SU-DHL-6 (cell line): ENCODE measurements around the gene PINLYP.

Experiments used
- H2AFZ ChIP-seq: fragments of 200-600 bp; sonication (generic); 2 replicates; pipeline ENCODE4 v1.6.1; 2014; ENCODE audit warnings: low read depth, mild to moderate bottlenecking, moderate library complexity, mixed read lengths, antibody characterized with exemption, low read length; ENCODE audit not compliant: severe bottlenecking
- H3F3A ChIP-seq: fragments of 200-600 bp; shearing (Covaris generic); 2 replicates; pipeline ENCODE4 v1.6.0; 2016; ENCODE audit warnings: antibody characterized with exemption, mild to moderate bottlenecking; ENCODE audit not compliant: insufficient read depth
- H3K27ac ChIP-seq: fragments of 200-600 bp; sonication (generic); 2 replicates; pipeline ENCODE4 v1.5.1; 2016; ENCODE audit warnings: low read depth, mild to moderate bottlenecking, low read length, moderate library complexity, mixed read lengths
- H3K27me3 ChIP-seq: fragments of 200-600 bp; sonication (generic), shearing (Covaris generic); 2 replicates; pipeline ENCODE4 v1.6.0; 2014; ENCODE audit warnings: mild to moderate bottlenecking, low read length
- H3K36me3 ChIP-seq: fragments of 200-600 bp; sonication (generic); 2 replicates; pipeline ENCODE4 v1.6.1; 2014; ENCODE audit warnings: mild to moderate bottlenecking, low read length, mixed read lengths
- H3K4me2 ChIP-seq: fragments of 300-600, 200-600 bp; shearing (Covaris generic), sonication (generic); 2 replicates; pipeline ENCODE4 v1.6.0; 2014; ENCODE audit warnings: low read length, low read depth, mild to moderate bottlenecking; ENCODE audit not compliant: poor library complexity, severe bottlenecking
- H3K4me3 ChIP-seq: fragments of 200-600 bp; sonication (generic); 2 replicates; pipeline ENCODE4 v1.5.1; 2014; ENCODE audit warnings: antibody characterized with exemption, low read length, mild to moderate bottlenecking, mixed read lengths; ENCODE audit not compliant: insufficient read depth, poor library complexity, severe bottlenecking
- H3K79me2 ChIP-seq: fragments of 200-600 bp; sonication (generic); 2 replicates; pipeline ENCODE4 v1.6.1; 2014; ENCODE audit warnings: mild to moderate bottlenecking, low read length, moderate library complexity; ENCODE audit not compliant: insufficient read depth
- H3K9ac ChIP-seq: fragments of 200-600 bp; sonication (generic); 2 replicates; pipeline ENCODE4 v1.7.0; 2014; ENCODE audit warnings: mild to moderate bottlenecking, low read length
- H3K9me2 ChIP-seq: fragments of 200-600 bp; sonication (generic); replicated peaks from 2 replicates; pipeline ENCODE4 v1.6.1; 2014; ENCODE audit warnings: low read length; ENCODE audit not compliant: insufficient read depth
- H3K9me3 ChIP-seq: fragments of 200-600 bp; sonication (generic); 2 replicates; pipeline ENCODE4 v1.6.1; 2014; ENCODE audit warnings: low read length, mixed read lengths; ENCODE audit not compliant: insufficient read depth
- H4K20me1 ChIP-seq: fragments of 200-600 bp; sonication (generic); 2 replicates; pipeline ENCODE4 v1.6.1; 2014; ENCODE audit warnings: low read depth, mild to moderate bottlenecking, antibody characterized with exemption, low read length, moderate library complexity, mixed read lengths
- EZH2phosphoT487 ChIP-seq: fragments of 200-600 bp; sonication (generic), shearing (Covaris generic); conservative IDR thresholded peaks from 2 replicates; pipeline ENCODE4 v1.6.1; 2018; ENCODE audit warnings: mild to moderate bottlenecking, antibody characterized with exemption, low read length, moderate library complexity, mixed read lengths
- TF ChIP-seq, protein P1 (sequence below): fragments of 200-600 bp; sonication (generic); IDR thresholded peaks from one replicate; pipeline ENCODE4 v1.5.1; 2017; ENCODE audit warnings: antibody characterized with exemption, mild to moderate bottlenecking, low read length, moderate library complexity; ENCODE audit not compliant: insufficient read depth, poor library complexity, severe bottlenecking

The PINLYP gene

DNA sequence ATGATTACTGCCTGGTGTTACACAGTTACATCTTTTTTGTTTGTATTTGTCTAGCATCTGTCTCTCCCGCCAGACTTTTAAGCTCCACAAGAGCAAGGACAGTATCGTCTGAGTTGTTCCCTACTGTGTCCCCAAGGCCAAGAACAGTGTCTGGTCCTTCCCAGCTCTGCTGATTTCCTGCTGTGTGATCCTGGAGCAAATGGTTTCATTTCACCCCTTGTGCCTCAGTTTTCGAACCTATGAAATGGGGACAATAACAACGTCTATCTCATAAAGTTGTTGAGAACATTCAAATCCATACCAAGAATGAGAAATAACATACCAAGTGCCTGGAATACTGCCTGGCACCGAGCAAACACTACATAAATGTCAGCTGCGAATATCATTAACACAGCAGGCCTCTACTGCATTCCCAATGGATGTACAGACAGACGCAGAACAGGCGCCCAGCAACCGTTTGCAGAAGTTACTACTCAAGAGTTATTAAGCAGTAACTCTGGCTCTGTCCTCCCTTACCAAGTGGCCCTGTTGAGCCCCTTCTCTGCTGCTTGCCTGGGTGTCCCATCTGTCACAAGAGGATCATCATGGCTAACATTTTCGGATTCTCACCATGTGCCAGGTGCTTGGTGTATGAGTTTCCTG is 11.7 kb upstream of the PINLYP start:
- Histone ChIP-seq H3F3A (peaks cover 9% of the 10 kb centered on the region; the same call in 1 of the 2 replicates), H3K4me3 (no peak overlapping the region), H3K79me2 (peaks cover 7% of the 10 kb centered on the region; the same call in 1 of the 2 replicates), H3K9me3 (no peaks in the 10 kb centered on the region), H3K27me3 (no peaks in the 10 kb centered on the region), H3K4me2 (no peak overlapping the region), H2AFZ (no peak overlapping the region), H3K27ac (peak overlapping the region; percentile 56), H3K9me2 (no peaks in the 10 kb centered on the region), H3K9ac (no peak overlapping the region), H3K36me3 (no peaks in the 10 kb centered on the region), H4K20me1 (no peaks in the 10 kb centered on the region)
- TF ChIP-seq, protein P1, sequence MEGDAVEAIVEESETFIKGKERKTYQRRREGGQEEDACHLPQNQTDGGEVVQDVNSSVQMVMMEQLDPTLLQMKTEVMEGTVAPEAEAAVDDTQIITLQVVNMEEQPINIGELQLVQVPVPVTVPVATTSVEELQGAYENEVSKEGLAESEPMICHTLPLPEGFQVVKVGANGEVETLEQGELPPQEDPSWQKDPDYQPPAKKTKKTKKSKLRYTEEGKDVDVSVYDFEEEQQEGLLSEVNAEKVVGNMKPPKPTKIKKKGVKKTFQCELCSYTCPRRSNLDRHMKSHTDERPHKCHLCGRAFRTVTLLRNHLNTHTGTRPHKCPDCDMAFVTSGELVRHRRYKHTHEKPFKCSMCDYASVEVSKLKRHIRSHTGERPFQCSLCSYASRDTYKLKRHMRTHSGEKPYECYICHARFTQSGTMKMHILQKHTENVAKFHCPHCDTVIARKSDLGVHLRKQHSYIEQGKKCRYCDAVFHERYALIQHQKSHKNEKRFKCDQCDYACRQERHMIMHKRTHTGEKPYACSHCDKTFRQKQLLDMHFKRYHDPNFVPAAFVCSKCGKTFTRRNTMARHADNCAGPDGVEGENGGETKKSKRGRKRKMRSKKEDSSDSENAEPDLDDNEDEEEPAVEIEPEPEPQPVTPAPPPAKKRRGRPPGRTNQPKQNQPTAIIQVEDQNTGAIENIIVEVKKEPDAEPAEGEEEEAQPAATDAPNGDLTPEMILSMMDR: no peak
- no peak for TF ChIP-seq EZH2phosphoT487

DNA sequence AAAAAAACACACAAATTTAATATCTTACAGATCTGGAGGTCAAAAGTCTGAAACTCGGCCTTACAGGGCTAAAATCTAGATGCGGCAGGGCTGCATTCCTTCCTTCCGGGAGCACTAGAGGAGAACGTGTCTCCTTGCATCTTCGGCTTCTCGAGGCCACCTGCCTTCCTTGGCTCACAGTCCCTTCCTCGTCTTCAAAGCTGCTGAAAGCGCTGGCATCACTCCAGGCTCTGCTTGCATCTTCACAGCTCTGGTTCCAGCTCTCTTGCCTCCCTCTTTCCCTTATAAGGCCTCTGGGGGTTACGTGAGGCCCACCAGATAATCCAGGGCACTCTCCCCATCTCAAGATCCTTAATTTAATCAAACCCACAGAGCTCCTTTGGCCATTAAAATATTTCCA is 10.8 kb upstream of the PINLYP start:
- Histone ChIP-seq H3K27me3 (no peaks in the 10 kb centered on the region), H2AFZ (no peak overlapping the region), H4K20me1 (no peaks in the 10 kb centered on the region), H3K9me3 (no peaks in the 10 kb centered on the region), H3K36me3 (no peaks in the 10 kb centered on the region), H3K9ac (no peak overlapping the region), H3K4me2 (no peak overlapping the region), H3K27ac (no peak overlapping the region), H3K4me3 (no peak overlapping the region), H3K9me2 (no peaks in the 10 kb centered on the region), H3F3A (peaks cover 9% of the 10 kb centered on the region; the same call in 1 of the 2 replicates), H3K79me2 (peaks cover 9% of the 10 kb centered on the region; the same call in 1 of the 2 replicates)
- no peak for TF ChIP-seq EZH2phosphoT487
- TF ChIP-seq, protein P1: no peak

DNA sequence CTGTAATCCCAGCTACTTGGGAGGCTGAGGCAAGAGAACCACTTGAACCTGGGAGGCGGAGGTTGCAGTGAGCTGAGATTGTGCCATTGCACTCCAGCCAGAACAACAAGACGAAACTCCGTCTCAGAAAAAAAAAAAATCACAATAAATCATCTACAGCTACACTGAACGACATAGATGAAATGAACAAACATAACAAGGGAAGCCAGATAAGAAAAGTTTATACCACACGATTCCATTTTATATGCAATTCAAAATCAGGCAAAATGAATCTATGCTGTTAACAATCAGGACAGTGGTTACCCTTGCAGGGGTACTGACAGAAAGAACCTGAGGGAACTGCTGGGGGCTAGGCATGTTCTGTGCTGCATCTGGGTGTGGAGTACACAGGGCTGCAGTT is 5.9 kb upstream of the PINLYP start:
- Histone ChIP-seq H2AFZ (no peak overlapping the region), H4K20me1 (no peaks in the 10 kb centered on the region), H3K9me2 (no peaks in the 10 kb centered on the region), H3K27ac (no peak overlapping the region), H3K36me3 (no peaks in the 10 kb centered on the region), H3K4me2 (no peak overlapping the region), H3K27me3 (no peaks in the 10 kb centered on the region), H3K4me3 (no peak overlapping the region), H3K9ac (no peak overlapping the region), H3F3A (no peaks in the 10 kb centered on the region), H3K79me2 (peaks cover 13% of the 10 kb centered on the region; the same call in 1 of the 2 replicates), H3K9me3 (no peaks in the 10 kb centered on the region)
- TF ChIP-seq EZH2phosphoT487: no peak
- TF ChIP-seq, protein P1: no peak
